MM.1S (cell line): Measurements from ENCODE around the gene TMEM72.

Source experiments
- DNase-seq: peaks from one replicate; pipeline ENCODE4 v3.0.0-alpha.2; 2015
- H2AFZ ChIP-seq: fragments of 300-600 bp; sonication (generic); 2 replicates; pipeline ENCODE4 v1.6.0; 2016; ENCODE audit warnings: antibody characterized with exemption, low read length
- H3F3A ChIP-seq: fragments of 300-600 bp; sonication (generic); 2 replicates; pipeline ENCODE4 v1.6.1; 2016; ENCODE audit warnings: mild to moderate bottlenecking, antibody characterized with exemption, low read length, moderate library complexity, mixed read lengths; ENCODE audit not compliant: insufficient read depth
- H3K27ac ChIP-seq: fragments of 300-600 bp; sonication (generic); 2 replicates; pipeline ENCODE4 v1.5.1; 2016; ENCODE audit warnings: mild to moderate bottlenecking, low read length
- H3K27me3 ChIP-seq: fragments of 300-600 bp; sonication (generic); replicated peaks from 2 replicates; pipeline ENCODE4 v1.6.0; 2016; ENCODE audit warnings: low read length; ENCODE audit not compliant: insufficient read depth
- H3K36me3 ChIP-seq: fragments of 300-600 bp; sonication (generic); replicated peaks from 2 replicates; pipeline ENCODE4 v1.6.1; 2016; ENCODE audit warnings: mild to moderate bottlenecking, low read length, mixed read lengths; ENCODE audit not compliant: insufficient read depth
- H3K4me1 ChIP-seq: fragments of 300-600 bp; sonication (generic); 2 replicates; pipeline ENCODE4 v1.6.1; 2016; ENCODE audit warnings: low read length, mixed read lengths
- H3K4me2 ChIP-seq: fragments of 300-600 bp; sonication (generic); 2 replicates; pipeline ENCODE4 v1.6.0; 2016; ENCODE audit warnings: low read depth, low read length
- H3K4me3 ChIP-seq: fragments of 300-600 bp; sonication (generic); 2 replicates; pipeline ENCODE4 v1.5.1; 2016; ENCODE audit warnings: low read length, mixed read lengths
- H3K79me2 ChIP-seq: fragments of 300-600 bp; sonication (generic); 2 replicates; pipeline ENCODE4 v1.6.1; 2016; ENCODE audit warnings: mixed run types, low read length, mixed read lengths
- H3K9ac ChIP-seq: fragments of 300-600 bp; sonication (generic); 2 replicates; pipeline ENCODE4 v1.6.1; 2016; ENCODE audit warnings: low read length, mixed read lengths
- H3K9me2 ChIP-seq: fragments of 300-600 bp; sonication (generic); replicated peaks from 2 replicates; pipeline ENCODE4 v1.6.1; 2016; ENCODE audit warnings: mild to moderate bottlenecking, low read length, mixed read lengths; ENCODE audit not compliant: insufficient read depth
- H3K9me3 ChIP-seq: fragments of 300-600 bp; sonication (generic); replicated peaks from 2 replicates; pipeline ENCODE4 v1.6.1; 2016; ENCODE audit warnings: mild to moderate bottlenecking, low read length, mixed read lengths; ENCODE audit not compliant: insufficient read depth
- H4K20me1 ChIP-seq: fragments of 300-600 bp; sonication (generic); 2 replicates; pipeline ENCODE4 v1.6.1; 2016; ENCODE audit warnings: mild to moderate bottlenecking, low read length, moderate library complexity, mixed read lengths; ENCODE audit not compliant: insufficient read depth
- CTCF ChIP-seq: fragments of 300-600 bp; sonication (generic); IDR thresholded peaks from 2 replicates; pipeline ENCODE4 v1.5.1; 2016; ENCODE audit warnings: antibody characterized with exemption, low read length, mixed read lengths
- EZH2 ChIP-seq: fragments of 300-600 bp; sonication (generic); optimal IDR thresholded peaks from 2 replicates; pipeline ENCODE3; 2017; ENCODE audit warnings: low read depth, mild to moderate bottlenecking, antibody characterized with exemption, low read length, mixed read lengths
- EZH2phosphoT487 ChIP-seq: fragments of 300-600 bp; sonication (generic); IDR thresholded peaks from 2 replicates; pipeline ENCODE4 v1.6.1; 2018; ENCODE audit warnings: antibody characterized with exemption, low read length

Gene TMEM72

DNA sequence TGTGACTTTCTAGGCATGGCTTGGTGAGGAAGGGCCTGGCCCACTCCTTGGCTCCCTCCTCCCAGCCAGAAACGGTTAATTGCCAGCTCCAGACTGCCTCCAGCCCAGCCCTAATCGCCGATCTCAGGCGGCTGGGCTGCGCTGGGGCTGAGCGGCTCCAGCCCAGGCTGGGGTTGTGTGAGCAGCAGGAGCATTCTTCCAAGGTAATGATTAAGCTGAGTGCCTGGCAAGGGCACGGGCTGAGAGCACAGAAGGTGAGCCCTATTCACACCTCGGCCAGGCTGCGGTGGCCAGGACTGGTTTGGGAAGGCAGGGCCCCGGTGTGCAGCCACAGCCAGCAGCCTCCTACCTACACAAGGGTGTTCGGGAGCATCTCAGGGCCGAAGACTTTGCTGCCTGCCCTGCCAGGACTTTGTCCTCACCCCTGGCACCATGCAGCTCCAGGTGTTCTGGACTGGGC is at the start of gene TMEM72:
TSS of gene TMEM72 (plus strand) at position 257 of the 460 bp plus-strand sequence. CDS start at position 433, 176 bp downstream.
- peaks cover 14% of the 10 kb centered on the region for H3K4me1 ChIP-seq
- H3F3A ChIP-seq: no peaks in the 10 kb centered on the region
- no peaks in the 10 kb centered on the region for H3K9me2 ChIP-seq
- H3K27ac ChIP-seq: no peak within 1 kb of the TSS
- no peaks in the 10 kb centered on the region for H3K9me3 ChIP-seq
- H3K79me2 ChIP-seq: no peaks in the 10 kb centered on the region
- no peaks in the 10 kb centered on the region for H3K36me3 ChIP-seq
- H3K4me3 ChIP-seq: no peak within 1 kb of the TSS
- no peak within 1 kb of the TSS for H3K4me2 ChIP-seq
- no peak for DNase-seq
- H3K9ac ChIP-seq: no peak within 1 kb of the TSS
- TF ChIP-seq CTCF: no peak
- no peak for TF ChIP-seq EZH2
- no peak for TF ChIP-seq EZH2phosphoT487
- H4K20me1 ChIP-seq: no peaks in the 10 kb centered on the region
- no peak within 1 kb of the TSS for H2AFZ ChIP-seq
- H3K27me3 ChIP-seq: no peaks in the 10 kb centered on the region

GRCh38 chr10:44862006-44862751 is 49.0 kb upstream of the TMEM72 start:
- Histone ChIP-seq H3K9ac (no peak overlapping the region; the same call in 1 of the 2 replicates), H3K9me2 (no peaks in the 10 kb centered on the region), H2AFZ (peak overlapping the region; percentile 60), H3F3A (peaks cover 6% of the 10 kb centered on the region; the same call in 1 of the 2 replicates), H3K79me2 (no peaks in the 10 kb centered on the region), H3K27ac (peak overlapping the region; percentile 50; the same call in 1 of the 2 replicates), H3K4me2 (peak overlapping the region; percentile 56), H3K36me3 (no peaks in the 10 kb centered on the region), H3K27me3 (no peaks in the 10 kb centered on the region), H3K9me3 (no peaks in the 10 kb centered on the region), H4K20me1 (no peaks in the 10 kb centered on the region), H3K4me3 (no peak overlapping the region), H3K4me1 (peaks cover 32% of the 10 kb centered on the region)
- peak; percentile 79 for DNase-seq
- TF ChIP-seq CTCF: no peak
- TF ChIP-seq EZH2phosphoT487: no peak
- TF ChIP-seq EZH2: no peak

DNA sequence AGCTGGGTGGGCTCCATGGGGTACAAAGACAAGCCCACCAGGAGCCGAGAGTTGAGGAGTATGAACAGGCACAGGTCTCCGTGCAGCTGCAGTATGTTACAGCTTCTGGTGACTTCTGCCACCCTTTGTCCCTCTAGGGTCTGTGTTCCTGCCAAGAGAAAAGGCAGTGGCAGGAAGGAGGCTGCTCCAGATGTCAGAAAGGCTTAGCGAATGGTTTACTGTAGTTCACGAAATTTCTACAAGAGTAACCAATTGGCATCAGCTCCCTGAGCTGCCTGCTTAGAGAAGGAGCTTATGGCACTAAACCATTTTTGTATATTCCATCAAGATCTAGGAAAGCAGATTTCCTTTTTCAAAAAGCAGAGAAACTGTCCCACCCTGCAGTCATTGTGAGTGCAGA is 48.2 kb upstream of the TMEM72 start:
- DNase-seq: no peak
- Histone ChIP-seq H3K9me3 (no peaks in the 10 kb centered on the region), H3K27ac (no peak overlapping the region), H3K9me2 (no peaks in the 10 kb centered on the region), H3K4me3 (no peak overlapping the region), H3K4me1 (peaks cover 32% of the 10 kb centered on the region), H3F3A (peaks cover 6% of the 10 kb centered on the region; the same call in 1 of the 2 replicates), H4K20me1 (no peaks in the 10 kb centered on the region), H3K27me3 (no peaks in the 10 kb centered on the region), H3K4me2 (no peak overlapping the region), H3K9ac (no peak overlapping the region), H3K36me3 (no peaks in the 10 kb centered on the region), H3K79me2 (no peaks in the 10 kb centered on the region), H2AFZ (no peak overlapping the region)
- TF ChIP-seq CTCF: no peak
- TF ChIP-seq EZH2: no peak
- TF ChIP-seq EZH2phosphoT487: no peak
